ENCODE results near the gene BCL2.
"Not testable (repeated sequence)": the region's sequence is repeated elsewhere in the genome, so short reads cannot be mapped to it uniquely, and the experiment has no call there.

BCL2 gene

GRCh38 chr18:63257453-63257852, 62.1 kb downstream of the BCL2 start:
- no peak for DNase-seq

GRCh38 chr18:63255435-63255834, 64.1 kb downstream of the BCL2 start:
- no peak for DNase-seq

- no peak for DNase-seq
These were observed 64.7 kb downstream of the BCL2 start for GRCh38 chr18:63254716-63255399.

- no peak for DNase-seq
These were observed 65.9 kb downstream of the BCL2 start for GRCh38 chr18:63253428-63254372.

- DNase-seq, result no peak
These were observed 66.6 kb downstream of the BCL2 start for GRCh38 chr18:63253014-63253413.

GRCh38 chr18:63249771-63250170, 69.8 kb downstream of the BCL2 start:
- DNase-seq, result no peak

- no peak for DNase-seq
These were observed 71.6 kb downstream of the BCL2 start for GRCh38 chr18:63247926-63248325.

- no peak for DNase-seq
These were observed 72.1 kb downstream of the BCL2 start for GRCh38 chr18:63247506-63247905.

- DNase-seq, result no peak
These were observed 74.0 kb downstream of the BCL2 start for GRCh38 chr18:63245600-63245999.

GRCh38 chr18:63244607-63245006, 75.0 kb downstream of the BCL2 start:
- DNase-seq, result no peak

- no peak for DNase-seq
These were observed 77.8 kb downstream of the BCL2 start for GRCh38 chr18:63241760-63242159.

- no peak for DNase-seq
These were observed 78.3 kb downstream of the BCL2 start for GRCh38 chr18:63241317-63241712.

- DNase-seq, result no peak
These were observed 78.8 kb downstream of the BCL2 start for GRCh38 chr18:63240531-63241316.

- DNase-seq, result no peak
These were observed 80.9 kb downstream of the BCL2 start for GRCh38 chr18:63238693-63239075.

GRCh38 chr18:63237881-63238692, 81.5 kb downstream of the BCL2 start:
- no peak for DNase-seq

- DNase-seq, result no peak
These were observed 82.4 kb downstream of the BCL2 start for GRCh38 chr18:63236921-63237846.

GRCh38 chr18:63236406-63236805, 83.2 kb downstream of the BCL2 start:
- DNase-seq, result no peak

GRCh38 chr18:63235920-63236319, 83.6 kb downstream of the BCL2 start:
- DNase-seq, result not testable (repeated sequence)

GRCh38 chr18:63234841-63235240, 84.7 kb downstream of the BCL2 start:
- DNase-seq, result no peak

GRCh38 chr18:63234432-63234831, 85.1 kb downstream of the BCL2 start:
- DNase-seq, result no peak

- DNase-seq, result no peak
These were observed 86.2 kb downstream of the BCL2 start for GRCh38 chr18:63233334-63233733.

Measured in NCI-H1436 treated with DMSO at 0.1 percent for 48 hours (cell line).